ENCODE measurements around the gene PBX3.

The PBX3 gene

DNA sequence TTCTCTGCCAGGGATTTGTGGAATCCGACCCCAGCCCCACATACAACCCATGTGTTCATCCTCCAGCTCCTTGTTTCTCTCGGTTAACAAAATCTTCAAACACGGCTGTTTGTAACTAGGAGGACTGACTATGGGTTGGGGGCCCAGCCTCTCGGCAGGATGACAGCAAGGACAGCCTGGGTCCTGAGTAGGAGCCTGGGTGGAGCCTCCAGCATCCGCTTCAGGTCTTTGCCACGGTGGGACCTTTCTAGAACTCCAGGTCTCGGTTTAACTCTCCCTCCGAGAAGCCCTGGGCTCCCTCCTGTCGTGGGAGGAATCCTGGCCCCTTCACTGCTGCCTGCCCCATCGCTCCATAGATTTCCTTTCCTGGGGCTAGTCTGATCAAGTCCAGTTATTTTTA, 248.5 kb downstream of the PBX3 start:
- DNase-seq (ENCODE audit: low spot score) = no peak

DNA sequence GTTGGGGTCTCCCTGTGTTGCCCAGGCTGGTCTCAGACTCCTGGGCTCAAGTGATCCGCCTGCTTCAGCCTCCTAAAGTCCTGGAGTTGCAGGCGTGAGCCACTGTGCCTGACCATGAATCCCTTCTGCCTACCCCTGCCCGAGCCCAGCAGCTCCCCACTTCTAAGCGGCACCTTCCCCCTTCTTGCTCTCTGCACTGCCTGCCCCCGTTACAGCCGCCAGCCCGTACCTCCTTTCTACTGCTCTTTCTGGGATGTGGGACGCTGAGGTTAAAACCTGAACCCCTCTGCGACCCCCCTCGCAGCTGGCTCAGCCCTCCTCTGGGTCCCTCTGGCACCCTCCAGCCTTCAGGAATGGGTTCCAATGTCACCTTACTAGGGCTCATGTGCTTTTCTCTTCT, 249.6 kb downstream of the PBX3 start:
- DNase-seq (ENCODE audit: low spot score) = no peak

DNA sequence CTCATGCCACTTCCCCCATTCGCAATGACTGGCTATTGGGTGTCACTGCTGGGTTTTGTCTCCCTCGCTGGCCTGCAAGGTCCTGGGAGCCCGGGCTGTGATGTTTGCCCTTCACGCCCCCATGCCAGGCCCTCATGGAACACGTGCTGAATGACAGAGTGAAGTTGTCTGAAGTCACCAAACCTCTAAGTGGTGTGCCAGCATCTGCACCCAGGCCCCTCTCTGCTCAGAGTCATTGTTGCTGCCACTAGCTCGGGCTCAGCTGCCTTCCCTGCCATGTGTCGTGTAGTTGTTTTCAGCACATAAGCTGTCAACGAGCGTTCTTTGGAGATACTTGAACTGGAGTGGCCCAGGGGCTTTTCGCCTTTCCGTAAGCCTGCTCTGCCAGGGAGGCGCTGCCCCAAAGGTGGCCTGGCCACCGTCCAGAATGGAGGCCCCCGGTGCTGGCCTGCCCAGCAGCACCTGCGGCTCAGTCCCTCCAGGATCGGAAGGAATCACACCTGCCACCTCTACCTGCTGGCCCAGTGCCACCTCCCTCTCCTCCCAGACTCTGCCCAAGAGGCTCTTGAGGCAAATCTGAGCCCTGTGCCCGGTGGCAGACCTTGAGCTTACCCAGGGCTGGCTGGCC, 250.1 kb downstream of the PBX3 start:
- DNase-seq (ENCODE audit: low spot score) = no peak

DNA sequence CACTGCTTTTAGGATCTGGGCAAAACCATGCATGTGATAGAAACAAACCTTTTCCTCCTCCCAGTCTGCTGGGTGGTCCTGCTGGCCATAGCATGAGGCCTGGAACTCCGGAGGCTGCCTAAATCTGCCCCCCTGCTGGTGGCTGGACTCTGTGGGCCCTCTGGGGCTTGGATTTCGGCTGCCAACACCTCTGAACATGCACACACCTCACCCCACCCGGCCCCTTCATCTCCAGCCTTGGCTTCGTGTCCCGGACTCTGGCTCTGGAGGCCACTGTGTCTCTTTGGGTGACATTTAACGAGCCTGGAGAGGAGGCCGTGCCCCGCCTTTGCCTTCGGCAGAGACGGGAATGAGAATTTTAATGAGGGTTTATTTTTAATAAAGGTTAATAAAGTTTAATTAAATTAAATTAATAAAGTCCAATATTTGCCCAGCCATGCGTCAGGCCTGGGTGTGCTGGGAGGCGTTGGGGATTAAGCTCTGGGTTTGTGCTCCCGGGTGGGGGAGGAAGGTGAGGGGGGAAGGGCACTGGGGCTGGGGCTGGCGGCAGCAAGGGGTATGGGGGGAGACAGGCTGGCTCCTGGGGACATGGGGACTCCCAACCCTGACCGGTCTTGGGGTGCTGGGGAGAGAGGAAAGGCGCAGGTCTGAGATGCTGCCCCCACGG, 251.8 kb downstream of the PBX3 start:
- no peak for DNase-seq (ENCODE audit: low spot score)

DNA sequence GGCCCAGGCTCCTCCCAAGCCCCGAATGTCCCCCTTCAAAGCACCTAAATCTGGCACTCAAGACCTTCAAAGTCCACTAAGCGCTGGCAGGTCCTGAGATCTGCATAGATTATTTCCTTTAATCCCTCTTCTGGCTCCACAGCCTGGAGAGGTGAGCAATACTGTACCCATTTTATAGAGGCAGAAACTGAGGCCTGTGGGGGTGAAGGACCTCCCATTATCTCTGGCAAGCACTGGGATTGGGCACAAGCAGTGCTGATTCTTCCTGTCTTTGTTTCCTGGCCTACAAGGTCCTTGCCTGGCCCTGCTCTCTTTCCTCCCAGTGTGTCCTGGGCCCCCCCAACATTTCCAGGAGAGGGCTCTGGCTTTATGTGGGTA, 252.3 kb downstream of the PBX3 start:
- no peak for DNase-seq (ENCODE audit: low spot score)

DNA sequence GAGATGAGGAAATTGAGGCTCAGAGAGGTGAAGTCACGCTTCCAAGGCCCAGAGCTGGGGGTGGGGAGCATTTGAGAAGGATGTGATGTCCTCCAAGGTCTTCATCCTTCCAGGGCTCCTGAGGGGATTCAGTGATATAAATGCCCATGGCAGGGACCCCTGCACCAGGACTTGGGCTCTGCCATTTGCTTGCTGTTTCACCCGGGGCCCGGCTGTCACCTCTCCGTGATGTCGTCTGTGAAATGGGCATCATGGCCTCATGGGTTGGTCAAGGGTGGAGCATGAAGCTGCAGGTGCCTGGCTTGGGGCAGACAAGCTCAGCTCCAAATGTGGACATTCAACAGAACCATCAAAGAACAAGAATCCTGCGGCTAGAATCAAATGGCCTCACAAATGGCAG, 253.1 kb downstream of the PBX3 start:
- no peak for DNase-seq (ENCODE audit: low spot score)

DNA sequence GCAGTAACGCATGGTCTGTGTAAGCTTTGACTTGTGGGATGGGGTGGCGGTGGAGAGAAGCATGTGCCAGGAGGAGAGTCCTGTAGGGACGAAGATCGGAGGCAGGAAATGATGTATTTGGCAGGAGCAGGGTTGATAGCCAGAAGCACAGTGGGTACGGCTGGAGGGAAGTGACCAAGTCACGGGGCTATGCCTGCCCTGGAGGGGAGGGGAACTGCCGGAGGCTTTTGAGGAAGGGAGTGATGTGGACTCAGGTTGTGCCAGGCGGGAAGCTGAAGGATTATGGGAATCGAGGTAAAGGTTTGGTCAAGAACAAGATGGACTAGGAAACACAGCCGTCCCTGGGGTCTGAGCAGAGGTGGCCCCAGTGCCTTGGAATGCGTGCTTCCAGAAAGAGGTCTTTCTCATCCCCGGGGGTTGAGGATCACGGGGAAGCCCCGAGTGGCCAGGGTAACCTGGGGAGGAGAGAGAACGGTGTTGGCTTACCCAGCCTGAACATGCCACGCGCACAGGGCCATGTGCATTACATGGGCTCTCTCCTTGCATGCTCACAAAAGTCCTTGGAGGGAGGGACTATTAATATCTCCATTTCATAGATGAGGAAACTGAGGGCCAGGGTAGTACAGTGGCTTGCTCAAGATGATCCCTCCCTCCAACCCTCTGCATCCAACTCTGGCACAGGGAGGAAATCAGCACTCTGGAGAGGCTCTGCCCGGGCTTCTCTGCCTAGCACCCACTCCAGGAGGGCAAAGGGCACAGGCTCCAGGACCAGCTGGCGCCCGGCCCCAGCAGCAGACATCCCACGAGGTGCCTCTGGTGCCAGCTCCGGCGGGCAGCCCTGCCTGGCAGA, 253.8 kb downstream of the PBX3 start:
- DNase-seq (ENCODE audit: low spot score) = no peak

DNA sequence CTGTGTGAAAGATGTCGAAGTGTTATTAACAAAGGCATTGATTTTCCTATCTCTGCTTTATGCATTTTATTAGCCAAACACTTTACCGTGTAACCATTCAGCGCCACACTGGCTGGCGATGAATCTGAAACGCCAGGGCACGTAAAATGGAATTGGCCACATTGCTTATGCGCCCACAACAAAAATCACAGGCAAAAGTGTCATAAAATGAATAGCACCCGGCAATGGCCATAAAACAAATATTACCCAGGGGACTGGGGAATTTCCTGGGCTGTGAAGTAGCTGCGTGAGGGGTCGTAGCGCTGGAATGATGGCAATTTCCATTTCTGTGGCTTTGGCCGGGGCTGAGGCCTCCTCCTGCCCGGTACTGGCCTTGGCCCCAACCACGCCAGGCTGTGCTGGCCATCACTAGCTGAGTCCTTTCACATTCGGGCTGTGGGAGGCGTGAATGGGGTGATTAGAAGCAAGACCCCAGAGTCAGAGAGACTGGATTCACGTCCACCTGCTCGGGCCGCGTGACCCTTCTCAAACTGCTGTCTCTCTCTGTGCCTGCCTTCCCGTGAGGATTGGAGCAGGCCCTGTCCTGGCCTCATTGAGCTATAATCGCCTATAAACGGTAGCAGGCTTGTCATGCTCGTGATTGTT, 254.5 kb downstream of the PBX3 start:
- no peak for DNase-seq (ENCODE audit: low spot score)

DNA sequence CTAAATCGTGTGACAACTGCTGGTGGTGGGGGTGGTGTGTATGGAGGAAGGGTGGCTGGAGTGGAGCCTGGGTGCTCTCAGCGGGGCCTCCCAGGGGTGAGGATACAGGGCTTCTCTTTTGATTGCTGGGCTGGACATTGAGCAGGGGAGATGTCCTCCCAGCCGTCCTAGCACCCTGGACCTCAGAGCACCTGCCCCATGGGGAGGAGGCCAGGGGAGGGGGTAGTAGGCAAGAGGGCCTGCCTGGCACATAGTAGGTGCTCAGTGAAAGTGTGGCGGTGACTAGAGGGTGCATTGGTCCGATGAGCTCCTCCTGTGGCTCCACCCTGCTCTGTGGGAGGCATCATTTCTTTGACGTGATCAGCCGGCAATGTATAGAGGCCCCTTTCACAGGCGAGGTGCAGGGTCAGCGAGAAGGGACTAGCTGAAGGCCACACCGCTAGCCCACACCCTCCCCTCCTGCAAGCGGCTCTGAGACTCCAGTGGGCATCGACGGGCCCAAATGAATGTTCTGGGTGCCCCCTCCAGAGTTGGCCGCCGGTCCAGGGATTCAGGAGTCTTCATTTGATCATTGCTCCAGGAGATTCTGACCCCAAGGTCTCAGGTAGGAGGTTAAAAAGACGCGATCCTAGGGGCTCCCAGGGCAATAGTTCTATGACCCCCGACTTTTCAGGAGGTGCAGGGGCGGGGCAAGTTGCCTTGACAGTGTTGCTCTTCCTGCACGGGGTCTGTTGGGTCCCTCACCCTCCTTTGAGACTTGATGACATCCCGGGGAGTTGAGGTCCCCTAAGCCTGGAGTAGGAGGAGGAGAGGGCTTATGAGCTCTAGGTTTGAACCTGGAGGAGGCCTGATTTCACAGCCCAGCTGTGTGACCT, 255.5 kb downstream of the PBX3 start:
- DNase-seq (ENCODE audit: low spot score) = no peak

DNA sequence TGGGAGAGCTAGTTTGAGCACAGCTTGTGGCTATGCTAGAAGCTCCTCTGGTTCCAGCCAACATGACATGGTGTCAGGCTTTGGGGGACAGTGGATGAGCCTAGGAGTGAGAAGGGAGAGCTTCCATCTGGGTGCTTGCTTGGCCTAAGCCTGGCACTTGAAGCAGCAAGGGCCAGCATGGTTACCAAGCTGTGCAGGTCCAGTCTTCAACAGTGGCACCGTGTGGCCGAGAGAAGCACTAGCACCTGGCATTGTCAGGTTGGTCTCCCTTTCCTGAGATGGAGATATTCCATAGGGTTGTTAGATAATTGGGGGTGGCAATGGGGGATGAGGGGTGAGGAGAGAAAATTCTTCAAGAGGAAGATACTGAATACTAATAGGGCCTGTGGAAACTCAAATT, 261.9 kb downstream of the PBX3 start:
- no peak for DNase-seq (ENCODE audit: low spot score)

DNA sequence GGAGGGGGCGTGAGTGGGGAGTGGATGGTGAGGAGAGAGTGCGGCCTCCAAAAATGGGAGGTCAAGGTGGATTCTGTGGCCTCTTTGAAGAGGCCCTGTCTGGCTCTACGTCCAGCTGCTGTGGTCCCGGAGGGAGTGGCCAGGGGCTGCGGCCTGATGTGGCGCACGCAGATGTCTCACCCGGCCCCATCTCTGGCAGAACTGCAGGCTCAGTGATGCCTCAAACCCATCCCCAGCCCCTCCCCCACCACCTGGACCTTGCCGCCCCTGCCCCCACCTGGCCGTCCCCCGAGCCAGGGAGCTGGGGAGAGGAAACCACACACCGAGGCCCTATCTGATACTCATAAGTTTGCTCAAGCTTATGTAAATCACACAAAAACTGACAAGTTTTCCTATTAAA, 267.6 kb downstream of the PBX3 start:
- no peak for DNase-seq (ENCODE audit: low spot score)

DNA sequence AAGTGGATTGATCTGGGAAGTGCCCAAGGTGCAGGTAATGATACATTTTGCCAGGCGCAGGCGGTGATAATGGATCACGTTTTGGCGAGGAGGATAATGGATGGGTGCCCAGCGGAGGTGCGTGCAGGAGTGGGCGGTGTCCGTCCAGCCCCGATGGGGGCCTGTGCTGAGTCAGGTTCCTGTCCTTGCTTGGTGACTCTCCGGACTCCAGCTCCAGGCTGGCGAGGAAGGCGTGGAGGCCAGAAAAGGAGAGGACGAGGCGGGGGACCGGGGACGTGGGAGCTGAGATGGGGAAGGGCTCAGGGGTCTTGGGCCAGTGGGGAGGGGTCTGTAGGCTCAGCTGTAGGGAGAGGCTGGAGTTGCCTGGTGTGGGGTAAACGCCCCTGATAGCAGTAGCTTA, 268.3 kb downstream of the PBX3 start:
- DNase-seq (ENCODE audit: low spot score) = no peak

DNA sequence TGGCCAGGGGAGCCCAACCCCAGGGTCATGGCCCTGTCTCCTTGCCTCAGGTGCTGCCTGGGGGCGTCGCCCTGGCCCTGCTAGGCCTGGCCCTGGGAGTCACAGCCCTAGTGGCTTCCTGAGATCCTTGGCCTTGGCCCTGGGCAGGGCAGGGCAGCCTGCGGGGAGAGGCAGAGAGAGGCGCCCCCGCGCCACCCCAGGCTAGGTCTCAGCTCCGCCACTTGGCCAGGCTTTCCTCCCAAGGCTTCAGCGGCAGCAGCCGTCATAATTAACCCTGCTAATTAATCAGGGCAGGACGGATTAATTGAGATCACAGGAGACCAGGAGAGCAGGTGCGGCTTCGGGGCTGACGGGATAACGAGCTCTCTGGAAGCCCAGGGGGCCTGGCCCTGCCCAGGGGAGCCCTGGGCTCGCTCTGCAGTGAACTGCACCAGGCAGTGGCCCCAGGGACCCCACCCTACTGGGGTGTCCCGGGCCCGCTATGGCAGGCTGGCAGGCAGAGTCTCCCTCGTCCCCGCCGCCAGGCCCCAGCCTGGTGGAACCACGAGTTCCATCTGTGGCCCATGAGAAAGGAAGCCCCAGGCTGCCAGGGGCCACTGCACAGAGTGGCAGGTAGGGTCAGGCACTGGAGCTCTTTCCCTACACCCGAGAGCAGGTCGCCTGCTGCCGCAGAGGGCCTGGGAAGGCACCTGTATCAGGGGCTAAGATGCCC, 269.6 kb downstream of the PBX3 start:
- DNase-seq (ENCODE audit: low spot score) = no peak
